CD14-positive monocyte (primary cell): ENCODE results near the gene PKIB. TPM values are rescaled to one million over a fixed set of nuclear protein-coding genes. Genes with fewer than 3 reads are reported as not detected.

Source experiments
- DNase-seq, 3 donors: peaks; one replicate each; pipeline ENCODE4 v3.0.0-alpha.2; 2011 to 2022
- H2AFZ ChIP-seq: 2 replicates; pipeline ENCODE4 v1.6.0; 2012; ENCODE audit warnings: mild to moderate bottlenecking, low read depth, low read length, inconsistent platforms; ENCODE audit not compliant: insufficient read depth, poor library complexity, severe bottlenecking
- H3K27ac ChIP-seq, 2 donors: 1 replicate in 1 of 2; 2 replicates in 1 of 2; pipeline ENCODE4 v1.5.1; 2012 to 2013; ENCODE audit warnings: low read length in 2 of 2, control low read depth in 1 of 2, inconsistent platforms in 1 of 2, low read depth in 1 of 2, mild to moderate bottlenecking in 1 of 2
- H3K27me3 ChIP-seq, 2 donors: one replicate each; pipeline versions ENCODE4 v1.6.0 to v1.6.1; 2011 to 2013; ENCODE audit warnings: low read length in 2 of 2; ENCODE audit not compliant: control insufficient read depth in 2 of 2, insufficient read depth in 2 of 2
- H3K36me3 ChIP-seq, 2 donors: replicated peaks in 1 of 2; 1 replicate in 1 of 2; 2 replicates in 1 of 2; pipeline versions ENCODE4 v1.5.1 to v1.6.1; 2012 to 2013; ENCODE audit warnings: low read length in 2 of 2, control low read depth in 1 of 2, inconsistent platforms in 1 of 2, mild to moderate bottlenecking in 1 of 2; ENCODE audit not compliant: insufficient read depth in 2 of 2, control insufficient read depth in 1 of 2
- H3K4me1 ChIP-seq, 2 donors: 1 replicate in 1 of 2; 2 replicates in 1 of 2; pipeline versions ENCODE4 v1.5.1 to v1.6.1; 2012 to 2013; ENCODE audit warnings: low read length in 2 of 2, control low read depth in 1 of 2, inconsistent platforms in 1 of 2, mild to moderate bottlenecking in 1 of 2, moderate library complexity in 1 of 2; ENCODE audit not compliant: insufficient read depth in 2 of 2, control insufficient read depth in 1 of 2
- H3K4me2 ChIP-seq: replicated peaks from 2 replicates; pipeline ENCODE3; 2012; ENCODE audit warnings: low read length, moderate library complexity, mild to moderate bottlenecking; ENCODE audit not compliant: poor library complexity, severe bottlenecking; ENCODE audit errors: extremely low read depth
- H3K4me3 ChIP-seq, 3 experiments: fragments of 200-600 bp in 1 of 3; sonication (generic) in 1 of 3; replicated peaks in 1 of 3; 1 replicate in 2 of 3; 2 replicates in 1 of 3; pipeline ENCODE4 v1.5.1; 2011 to 2013; ENCODE audit warnings: low read length in 3 of 3, mild to moderate bottlenecking in 3 of 3, control low read depth in 2 of 3, low read depth in 2 of 3, inconsistent platforms in 1 of 3, moderate library complexity in 1 of 3
- H3K79me2 ChIP-seq: 2 replicates; pipeline ENCODE4 v1.6.0; 2012; ENCODE audit warnings: mild to moderate bottlenecking, control low read depth, inconsistent platforms, low read length, moderate library complexity; ENCODE audit not compliant: insufficient read depth
- H3K9ac ChIP-seq: 2 replicates; pipeline ENCODE4 v1.6.0; 2017; ENCODE audit warnings: low read length, mild to moderate bottlenecking; ENCODE audit not compliant: insufficient read depth, poor library complexity, severe bottlenecking
- H3K9me3 ChIP-seq, 2 donors: replicated peaks in 1 of 2; 1 replicate in 1 of 2; 2 replicates in 1 of 2; pipeline versions ENCODE4 v1.5.1 to v1.6.1; 2012 to 2013; ENCODE audit warnings: low read length in 2 of 2, control low read depth in 1 of 2; ENCODE audit not compliant: control insufficient read depth in 1 of 2, insufficient read depth in 1 of 2
- H4K20me1 ChIP-seq: 2 replicates; pipeline ENCODE4 v1.6.0; 2012; ENCODE audit warnings: mild to moderate bottlenecking, low read length, control low read depth, moderate library complexity; ENCODE audit not compliant: insufficient read depth
- H3K27ac Mint-ChIP-seq, 7 donors: one replicate each; pipeline ENCODE4 v1.8.0; 2020; ENCODE audit warnings: mild to moderate bottlenecking in 7 of 7, mixed read lengths in 7 of 7, moderate library complexity in 6 of 7, inconsistent platforms in 2 of 7
- H3K27me3 Mint-ChIP-seq, 3 donors: one replicate each; pipeline ENCODE4 v1.8.0; 2021 to 2022; ENCODE audit warnings: low read depth in 3 of 3, mild to moderate bottlenecking in 3 of 3, mixed read lengths in 3 of 3, moderate library complexity in 3 of 3, inconsistent platforms in 1 of 3
- H3K36me3 Mint-ChIP-seq, 2 donors: one replicate each; pipeline ENCODE4 v1.8.0; 2020; ENCODE audit warnings: mixed read lengths in 2 of 2, inconsistent platforms in 1 of 2, mild to moderate bottlenecking in 1 of 2
- H3K4me1 Mint-ChIP-seq: one replicate; pipeline ENCODE4 v1.8.0; 2020; ENCODE audit warnings: mild to moderate bottlenecking, mixed read lengths
- H3K4me3 Mint-ChIP-seq, 2 donors: one replicate each; pipeline ENCODE4 v1.8.0; 2020; ENCODE audit warnings: mild to moderate bottlenecking in 2 of 2, mixed read lengths in 2 of 2, moderate library complexity in 1 of 2
- H3K9me3 Mint-ChIP-seq, 7 donors: one replicate each; pipeline ENCODE4 v1.8.0; 2020 to 2022; ENCODE audit warnings: mixed read lengths in 7 of 7, mild to moderate bottlenecking in 6 of 7, moderate library complexity in 6 of 7, inconsistent platforms in 2 of 7
- WGBS: methylation state at CpG from one replicate; pipeline ENCODE4 v1.1.5; 2013; ENCODE audit warnings: missing lambda C conversion rate; ENCODE audit not compliant: insufficient coverage; 5-methylcytosine and 5-hydroxymethylcytosine counted together
- intact Hi-C, 2 donors: fragments of 100-400 bp; cut with micrococcal nuclease; formaldehyde crosslinking; loops; one replicate each; pipeline versions ENCODE4 v1.15.0 to v1.15.1; 2023
- polyA plus RNA-seq, 3 donors: library from polyadenylated mRNA; depleted of rRNA in 1 of 3; unstranded in 2 of 3; stranded (reverse) in 1 of 3; fragments of 300-500 nt in 2 of 3; fragments of >200 nt in 1 of 3; fragmentation: Illumina TruSeq in 2 of 3; gene quantifications; 1 replicate in 2 of 3; 2 replicates in 1 of 3; pipeline ENCODE4 v1.2.3, GENCODE V29; 2012 to 2021
- TF ChIP-seq, protein P1 (sequence below): fragments of 200-600 bp; IDR thresholded peaks from one replicate; pipeline ENCODE4 v1.8.0; 2022; ENCODE audit warnings: antibody characterized with exemption, mild to moderate bottlenecking

The PKIB gene
- polyA plus RNA-seq, 3 donors, result 1.3 to 2.0 (median 1.4) TPM

- Histone ChIP-seq H3K27ac (no peak overlapping the region), H3K9ac (no peak overlapping the region), H2AFZ (no peak overlapping the region), H3K79me2 (no peaks in the 10 kb centered on the region), H3K4me1 (no peaks in the 10 kb centered on the region), H3K27me3 (no peaks in the 10 kb centered on the region), H3K36me3 (no peaks in the 10 kb centered on the region), H4K20me1 (no peaks in the 10 kb centered on the region), H3K9me3 (no peaks in the 10 kb centered on the region), H3K4me2 (no peak overlapping the region), H3K4me3 (no peak overlapping the region)
- H3K4me3 Mint-ChIP-seq, result no peak overlapping the region
- H3K4me1 Mint-ChIP-seq, result no peaks in the 10 kb centered on the region
- DNase-seq, result no peak
- H3K27me3 Mint-ChIP-seq, result peaks cover 0 to 8% (median 4%) of the 10 kb centered on the region in 3 donors
- intact Hi-C loops, result no loop called here
- H3K9me3 Mint-ChIP-seq, result peaks cover 0 to 10% (median 5%) of the 10 kb centered on the region in 7 donors
- H3K36me3 Mint-ChIP-seq, result no peaks in the 10 kb centered on the region
- TF ChIP-seq, protein P1, sequence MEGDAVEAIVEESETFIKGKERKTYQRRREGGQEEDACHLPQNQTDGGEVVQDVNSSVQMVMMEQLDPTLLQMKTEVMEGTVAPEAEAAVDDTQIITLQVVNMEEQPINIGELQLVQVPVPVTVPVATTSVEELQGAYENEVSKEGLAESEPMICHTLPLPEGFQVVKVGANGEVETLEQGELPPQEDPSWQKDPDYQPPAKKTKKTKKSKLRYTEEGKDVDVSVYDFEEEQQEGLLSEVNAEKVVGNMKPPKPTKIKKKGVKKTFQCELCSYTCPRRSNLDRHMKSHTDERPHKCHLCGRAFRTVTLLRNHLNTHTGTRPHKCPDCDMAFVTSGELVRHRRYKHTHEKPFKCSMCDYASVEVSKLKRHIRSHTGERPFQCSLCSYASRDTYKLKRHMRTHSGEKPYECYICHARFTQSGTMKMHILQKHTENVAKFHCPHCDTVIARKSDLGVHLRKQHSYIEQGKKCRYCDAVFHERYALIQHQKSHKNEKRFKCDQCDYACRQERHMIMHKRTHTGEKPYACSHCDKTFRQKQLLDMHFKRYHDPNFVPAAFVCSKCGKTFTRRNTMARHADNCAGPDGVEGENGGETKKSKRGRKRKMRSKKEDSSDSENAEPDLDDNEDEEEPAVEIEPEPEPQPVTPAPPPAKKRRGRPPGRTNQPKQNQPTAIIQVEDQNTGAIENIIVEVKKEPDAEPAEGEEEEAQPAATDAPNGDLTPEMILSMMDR, result no peak
- no peak overlapping the region for H3K27ac Mint-ChIP-seq
- no CpG with 5 or more reads among the region's 4 CpGs for WGBS
Observed at GRCh38 chr6:122692807-122693580, 82.8 kb downstream of the PKIB start.

DNA sequence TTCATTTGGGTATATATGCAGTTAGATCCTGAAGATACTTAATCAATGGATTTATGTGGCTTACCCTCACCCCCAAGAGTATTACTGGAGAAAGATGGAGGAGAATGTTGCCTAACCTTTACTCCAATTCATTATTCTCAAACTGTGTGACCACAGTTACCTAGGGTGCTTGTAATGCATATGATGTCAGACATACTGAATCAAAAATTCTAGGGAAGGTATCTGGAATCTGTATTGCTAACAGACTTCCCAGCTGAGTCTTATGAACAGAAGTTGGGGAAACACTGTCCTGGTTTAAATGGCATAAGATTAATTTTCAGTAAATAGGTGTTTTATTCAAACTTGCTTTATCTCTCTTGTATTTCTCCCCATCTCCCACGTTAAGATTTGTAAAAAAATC is 83.9 kb downstream of the PKIB start:
- no CpG with 5 or more reads among the region's 1 CpG for WGBS
- Histone ChIP-seq H3K4me2 (no peak overlapping the region), H2AFZ (no peak overlapping the region), H3K9me3 (no peaks in the 10 kb centered on the region), H3K27me3 (no peaks in the 10 kb centered on the region), H3K9ac (no peak overlapping the region), H3K4me3 (no peak overlapping the region), H3K4me1 (no peaks in the 10 kb centered on the region), H3K79me2 (no peaks in the 10 kb centered on the region), H3K27ac (no peak overlapping the region), H4K20me1 (no peaks in the 10 kb centered on the region), H3K36me3 (no peaks in the 10 kb centered on the region)
- TF ChIP-seq, protein P1, result no peak
- H3K9me3 Mint-ChIP-seq, result peaks cover 0 to 7% (median 3%) of the 10 kb centered on the region in 7 donors
- H3K4me3 Mint-ChIP-seq, result no peak overlapping the region
- no peak overlapping the region for H3K27ac Mint-ChIP-seq
- DNase-seq, result no peak
- H3K36me3 Mint-ChIP-seq, result no peaks in the 10 kb centered on the region
- intact Hi-C loops, result no loop called here
- H3K27me3 Mint-ChIP-seq, result peaks cover 2 to 4% (median 4%) of the 10 kb centered on the region in 3 donors
- H3K4me1 Mint-ChIP-seq, result no peaks in the 10 kb centered on the region
